Mucosa of descending colon (tissue), 3 donors: Measurements from ENCODE around the gene KNG1. TPM values are rescaled to one million over a fixed set of nuclear protein-coding genes. Genes with fewer than 3 reads are reported as not detected.

Experiments
- ATAC-seq: fragments of 200-7000 bp; cut with Tn5 transposase; one replicate; pipeline ENCODE4 v1.9.1; 2020; ENCODE audit warnings: mild to moderate bottlenecking, moderate library complexity
- DNase-seq, 3 donors: peaks; one replicate each; pipeline ENCODE4 v3.0.0-alpha.2; 2020
- H3K36me3 ChIP-seq: fragments of 200-600 bp; one replicate; pipeline ENCODE4 v1.8.0; 2021; ENCODE audit warnings: low read depth, mild to moderate bottlenecking
- H3K4me1 ChIP-seq: fragments of 200-600 bp; one replicate; pipeline ENCODE4 v1.8.0; 2021; ENCODE audit warnings: low read depth, mild to moderate bottlenecking
- H3K4me3 ChIP-seq: fragments of 200-600 bp; one replicate; pipeline ENCODE4 v1.8.0; 2021; ENCODE audit warnings: mild to moderate bottlenecking
- H3K9me3 ChIP-seq: fragments of 200-600 bp; one replicate; pipeline ENCODE4 v1.8.0; 2021; ENCODE audit warnings: mild to moderate bottlenecking
- CTCF ChIP-seq: fragments of 200-600 bp; IDR thresholded peaks from one replicate; pipeline ENCODE4 v1.8.0; 2022; ENCODE audit warnings: antibody characterized with exemption, mild to moderate bottlenecking
- intact Hi-C, 2 donors: fragments of 100-400 bp; cut with DNase I in 1 of 2; cut with micrococcal nuclease in 1 of 2; formaldehyde crosslinking; loops; one replicate each; pipeline versions ENCODE4 v1.11.0 to v1.11.1; 2022; cut with DNase I, micrococcal nuclease
- total RNA-seq, 3 donors: library from RNA; stranded (reverse); fragmentation: NEBNext Ultra II Directional in 2 of 3; extraction: Animal tissue kit (Norgen Biotek cat#: 25700) in 2 of 3; gene quantifications; one replicate each; pipeline versions ENCODE4 v1.2.1 to v1.2.4, GENCODE V29; 2021 to 2023
- donor health status: DM: no; HTN: no; CAD: no; lungs with moderate emphysema.
- donor health status: DM: no; HTN: no; CAD: no.
- donor health status: DM: no; HTN: yes; CAD: no.

The KNG1 gene
- total RNA-seq, 3 donors from 2014 or later = 0.12 to 3.2 (median 0.44) TPM

- intact Hi-C loops = no loop called here
Observed at GRCh38 chr3:186772281-186772694, 55.1 kb downstream of the KNG1 start.

GRCh38 chr3:186772701-186773417, 55.7 kb downstream of the KNG1 start:
- Histone ChIP-seq H3K9me3 (no peaks in the 10 kb centered on the region), H3K4me3 (no peak overlapping the region), H3K4me1 (peaks cover 8% of the 10 kb centered on the region), H3K36me3 (no peaks in the 10 kb centered on the region)
- ATAC-seq (peak; percentile 93), DNase-seq (peak; percentile 70 to 89 (median 75))
- intact Hi-C loops = no loop called here
- TF ChIP-seq CTCF = no peak

More at GRCh38 chr3:186772281-186772694, 55.1 kb downstream of the KNG1 start:
- H3K36me3 ChIP-seq = no peaks in the 10 kb centered on the region
- TF ChIP-seq CTCF = no peak
- no peaks in the 10 kb centered on the region for H3K9me3 ChIP-seq
- ATAC-seq = peak; percentile 12
- DNase-seq = peak in 1 of 3 donors; percentile 33
- H3K4me3 ChIP-seq = no peak overlapping the region
- H3K4me1 ChIP-seq = peaks cover 8% of the 10 kb centered on the region

GRCh38 chr3:186775999-186776398, 58.8 kb downstream of the KNG1 start:
- ATAC-seq (no peak), DNase-seq (no peak)
- H3K4me1 ChIP-seq = peaks cover 8% of the 10 kb centered on the region
- no peaks in the 10 kb centered on the region for H3K36me3 ChIP-seq
- no peaks in the 10 kb centered on the region for H3K9me3 ChIP-seq
- TF ChIP-seq CTCF = no peak
- H3K4me3 ChIP-seq = no peak overlapping the region
- intact Hi-C loops = no loop called here

GRCh38 chr3:186779204-186779603, 62.0 kb downstream of the KNG1 start:
- intact Hi-C loops = no loop called here
- DNase-seq = no peak
- no peaks in the 10 kb centered on the region for H3K4me1 ChIP-seq
- no peak overlapping the region for H3K4me3 ChIP-seq
- no peak for ATAC-seq
- no peaks in the 10 kb centered on the region for H3K9me3 ChIP-seq
- no peak for TF ChIP-seq CTCF
- H3K36me3 ChIP-seq = no peaks in the 10 kb centered on the region

- Histone ChIP-seq H3K4me1 (peaks cover 29% of the 10 kb centered on the region), H3K4me3 (peak overlapping the region; percentile 86), H3K36me3 (no peaks in the 10 kb centered on the region), H3K9me3 (no peaks in the 10 kb centered on the region)
- TF ChIP-seq CTCF = no peak
- intact Hi-C loops = loop anchor here in 1 of 2 donors (10.0 kb wide), 1 partner anchor 848 kb away; the partner anchor contains the start of gene TRA2B
- ATAC-seq (peak; percentile 31), DNase-seq (no peak)
Observed at GRCh38 chr3:186782542-186783057, 65.4 kb downstream of the KNG1 start.
